Stimulated activated CD4-positive, alpha-beta T cell treated with anti-CD3 and anti-CD28 coated beads, TNF-alpha, amount 100 ng/mL, for 4 hours (primary cell): Measurements from ENCODE around the gene RFFL.

Source experiments
- DNase-seq, 3 experiments: peaks; one replicate each; pipeline ENCODE4 v3.0.0-alpha.2; 2020; ENCODE audit warnings: low read depth in 3 of 3

RFFL gene

GRCh38 chr17:34974794-34975785 lies 88.4 kb downstream of the RFFL start:
- DNase-seq = no peak

DNA sequence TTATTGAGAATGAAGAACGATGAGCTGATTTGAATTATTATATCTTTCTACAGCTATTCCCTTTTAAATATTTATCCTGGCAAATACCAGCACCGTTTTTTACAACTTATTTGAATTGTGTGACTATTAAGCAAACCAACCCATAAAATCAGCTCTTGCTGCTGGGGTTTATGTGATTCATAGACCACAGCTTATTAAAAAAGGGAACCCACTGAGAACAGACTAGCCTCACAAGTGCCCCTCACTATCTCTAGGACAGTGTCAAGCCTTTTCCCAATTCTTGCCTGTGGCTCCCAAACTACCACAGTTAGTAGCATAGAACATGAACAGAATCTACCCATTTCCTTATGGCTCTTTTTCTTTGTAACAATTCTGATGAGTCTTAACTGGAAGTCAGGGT lies 89.3 kb downstream of the RFFL start:
- no peak for DNase-seq

GRCh38 chr17:34961093-34961911 lies 102.2 kb downstream of the RFFL start, which contains the start of the genes CCT6B and ZNF830:
Gene CCT6B, minus strand, starts transcription at chr17:34961460. Its CDS starts 67 bp downstream, at chr17:34961393.
Gene ZNF830, plus strand, starts transcription at chr17:34961540. Its CDS starts 27 bp downstream, at chr17:34961567.
- DNase-seq = peak; percentile 67 to 83 (median 80)

GRCh38 chr17:34958438-34958837 lies 105.1 kb downstream of the RFFL start:
- DNase-seq = no peak
